SU-DHL-6 (cell line): ENCODE data around the gene DTHD1.

Source experiments
- H2AFZ ChIP-seq: fragments of 200-600 bp; sonication (generic); 2 replicates; pipeline ENCODE4 v1.6.1; 2014; ENCODE audit warnings: low read depth, mild to moderate bottlenecking, moderate library complexity, mixed read lengths, antibody characterized with exemption, low read length; ENCODE audit not compliant: severe bottlenecking
- H3F3A ChIP-seq: fragments of 200-600 bp; shearing (Covaris generic); 2 replicates; pipeline ENCODE4 v1.6.0; 2016; ENCODE audit warnings: antibody characterized with exemption, mild to moderate bottlenecking; ENCODE audit not compliant: insufficient read depth
- H3K27ac ChIP-seq: fragments of 200-600 bp; sonication (generic); 2 replicates; pipeline ENCODE4 v1.5.1; 2016; ENCODE audit warnings: low read depth, mild to moderate bottlenecking, low read length, moderate library complexity, mixed read lengths
- H3K27me3 ChIP-seq: fragments of 200-600 bp; sonication (generic), shearing (Covaris generic); 2 replicates; pipeline ENCODE4 v1.6.0; 2014; ENCODE audit warnings: mild to moderate bottlenecking, low read length
- H3K36me3 ChIP-seq: fragments of 200-600 bp; sonication (generic); 2 replicates; pipeline ENCODE4 v1.6.1; 2014; ENCODE audit warnings: mild to moderate bottlenecking, low read length, mixed read lengths
- H3K4me2 ChIP-seq: fragments of 300-600, 200-600 bp; shearing (Covaris generic), sonication (generic); 2 replicates; pipeline ENCODE4 v1.6.0; 2014; ENCODE audit warnings: low read length, low read depth, mild to moderate bottlenecking; ENCODE audit not compliant: poor library complexity, severe bottlenecking
- H3K4me3 ChIP-seq: fragments of 200-600 bp; sonication (generic); 2 replicates; pipeline ENCODE4 v1.5.1; 2014; ENCODE audit warnings: antibody characterized with exemption, low read length, mild to moderate bottlenecking, mixed read lengths; ENCODE audit not compliant: insufficient read depth, poor library complexity, severe bottlenecking
- H3K79me2 ChIP-seq: fragments of 200-600 bp; sonication (generic); 2 replicates; pipeline ENCODE4 v1.6.1; 2014; ENCODE audit warnings: mild to moderate bottlenecking, low read length, moderate library complexity; ENCODE audit not compliant: insufficient read depth
- H3K9ac ChIP-seq: fragments of 200-600 bp; sonication (generic); 2 replicates; pipeline ENCODE4 v1.7.0; 2014; ENCODE audit warnings: mild to moderate bottlenecking, low read length
- H3K9me2 ChIP-seq: fragments of 200-600 bp; sonication (generic); replicated peaks from 2 replicates; pipeline ENCODE4 v1.6.1; 2014; ENCODE audit warnings: low read length; ENCODE audit not compliant: insufficient read depth
- H3K9me3 ChIP-seq: fragments of 200-600 bp; sonication (generic); 2 replicates; pipeline ENCODE4 v1.6.1; 2014; ENCODE audit warnings: low read length, mixed read lengths; ENCODE audit not compliant: insufficient read depth
- H4K20me1 ChIP-seq: fragments of 200-600 bp; sonication (generic); 2 replicates; pipeline ENCODE4 v1.6.1; 2014; ENCODE audit warnings: low read depth, mild to moderate bottlenecking, antibody characterized with exemption, low read length, moderate library complexity, mixed read lengths
- EZH2phosphoT487 ChIP-seq: fragments of 200-600 bp; sonication (generic), shearing (Covaris generic); conservative IDR thresholded peaks from 2 replicates; pipeline ENCODE4 v1.6.1; 2018; ENCODE audit warnings: mild to moderate bottlenecking, antibody characterized with exemption, low read length, moderate library complexity, mixed read lengths
- TF ChIP-seq, protein P1 (sequence below): fragments of 200-600 bp; sonication (generic); IDR thresholded peaks from one replicate; pipeline ENCODE4 v1.5.1; 2017; ENCODE audit warnings: antibody characterized with exemption, mild to moderate bottlenecking, low read length, moderate library complexity; ENCODE audit not compliant: insufficient read depth, poor library complexity, severe bottlenecking

The DTHD1 gene

GRCh38 chr4:36255577-36255976 lies 25.8 kb upstream of the DTHD1 start:
- Histone ChIP-seq H3K79me2 (no peaks in the 10 kb centered on the region), H3K4me2 (peak overlapping the region; percentile 47), H3K9ac (no peak overlapping the region), H3K9me3 (no peaks in the 10 kb centered on the region), H4K20me1 (no peaks in the 10 kb centered on the region), H2AFZ (no peak overlapping the region), H3K27ac (no peak overlapping the region), H3F3A (peaks cover 4% of the 10 kb centered on the region; the same call in 1 of the 2 replicates), H3K36me3 (no peaks in the 10 kb centered on the region), H3K4me3 (no peak overlapping the region), H3K27me3 (no peaks in the 10 kb centered on the region), H3K9me2 (no peaks in the 10 kb centered on the region)
- TF ChIP-seq, protein P1, sequence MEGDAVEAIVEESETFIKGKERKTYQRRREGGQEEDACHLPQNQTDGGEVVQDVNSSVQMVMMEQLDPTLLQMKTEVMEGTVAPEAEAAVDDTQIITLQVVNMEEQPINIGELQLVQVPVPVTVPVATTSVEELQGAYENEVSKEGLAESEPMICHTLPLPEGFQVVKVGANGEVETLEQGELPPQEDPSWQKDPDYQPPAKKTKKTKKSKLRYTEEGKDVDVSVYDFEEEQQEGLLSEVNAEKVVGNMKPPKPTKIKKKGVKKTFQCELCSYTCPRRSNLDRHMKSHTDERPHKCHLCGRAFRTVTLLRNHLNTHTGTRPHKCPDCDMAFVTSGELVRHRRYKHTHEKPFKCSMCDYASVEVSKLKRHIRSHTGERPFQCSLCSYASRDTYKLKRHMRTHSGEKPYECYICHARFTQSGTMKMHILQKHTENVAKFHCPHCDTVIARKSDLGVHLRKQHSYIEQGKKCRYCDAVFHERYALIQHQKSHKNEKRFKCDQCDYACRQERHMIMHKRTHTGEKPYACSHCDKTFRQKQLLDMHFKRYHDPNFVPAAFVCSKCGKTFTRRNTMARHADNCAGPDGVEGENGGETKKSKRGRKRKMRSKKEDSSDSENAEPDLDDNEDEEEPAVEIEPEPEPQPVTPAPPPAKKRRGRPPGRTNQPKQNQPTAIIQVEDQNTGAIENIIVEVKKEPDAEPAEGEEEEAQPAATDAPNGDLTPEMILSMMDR, result no peak
- TF ChIP-seq EZH2phosphoT487, result no peak

GRCh38 chr4:36256398-36256891 lies 25.0 kb upstream of the DTHD1 start:
- H3K4me2 ChIP-seq, result peak overlapping the region; percentile 47
- no peaks in the 10 kb centered on the region for H3K79me2 ChIP-seq
- no peak overlapping the region for H3K9ac ChIP-seq
- peak overlapping the region; percentile 59 for H2AFZ ChIP-seq
- H3F3A ChIP-seq, result peaks cover 4% of the 10 kb centered on the region; the same call in 1 of the 2 replicates
- no peak overlapping the region for H3K4me3 ChIP-seq
- H3K27ac ChIP-seq, result no peak overlapping the region
- no peaks in the 10 kb centered on the region for H3K9me2 ChIP-seq
- H3K9me3 ChIP-seq, result no peaks in the 10 kb centered on the region
- H4K20me1 ChIP-seq, result no peaks in the 10 kb centered on the region
- no peak for TF ChIP-seq EZH2phosphoT487
- TF ChIP-seq, protein P1, result no peak
- no peaks in the 10 kb centered on the region for H3K36me3 ChIP-seq
- H3K27me3 ChIP-seq, result no peaks in the 10 kb centered on the region

- H3K9me3 ChIP-seq, result no peaks in the 10 kb centered on the region
- no peaks in the 10 kb centered on the region for H3K27me3 ChIP-seq
- no peak overlapping the region for H3K27ac ChIP-seq
- H3K36me3 ChIP-seq, result no peaks in the 10 kb centered on the region
- H2AFZ ChIP-seq, result no peak overlapping the region
- no peaks in the 10 kb centered on the region for H3F3A ChIP-seq
- H3K4me2 ChIP-seq, result no peak overlapping the region
- no peak overlapping the region for H3K9ac ChIP-seq
- H3K9me2 ChIP-seq, result no peaks in the 10 kb centered on the region
- no peaks in the 10 kb centered on the region for H3K79me2 ChIP-seq
- H3K4me3 ChIP-seq, result no peak overlapping the region
- TF ChIP-seq EZH2phosphoT487, result no peak
- TF ChIP-seq, protein P1, result no peak
- no peaks in the 10 kb centered on the region for H4K20me1 ChIP-seq
These were observed 20.7 kb upstream of the DTHD1 start for GRCh38 chr4:36260731-36261130.
